ENCODE results near the gene PRKD3.

DNA sequence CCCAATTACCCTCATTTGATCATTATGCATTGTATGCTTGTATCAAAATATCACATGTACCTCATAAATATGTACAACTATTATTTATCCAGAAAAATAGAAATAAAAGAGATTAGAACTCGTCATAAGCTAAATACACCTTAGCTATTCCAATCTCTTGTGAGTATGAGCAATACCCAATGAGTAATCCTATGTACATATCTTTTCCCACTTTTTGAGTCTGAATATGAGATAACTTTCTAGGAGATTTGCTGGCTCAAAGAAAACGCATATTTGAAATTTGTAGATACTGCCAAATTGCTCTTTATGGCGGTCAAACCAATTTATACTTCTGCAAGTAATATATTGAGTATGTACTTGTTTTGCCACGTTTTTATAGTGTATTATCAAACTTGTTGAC lies 24.1 kb downstream of the PRKD3 start:
- no peak for TF ChIP-seq CBFB (CRISPR knock-in tag; IDR thresholded peaks at IDR 0.05)
- TF ChIP-seq RXRA (CRISPR knock-in tag; IDR thresholded peaks at IDR 0.05), result no peak
- TF ChIP-seq, protein P1, sequence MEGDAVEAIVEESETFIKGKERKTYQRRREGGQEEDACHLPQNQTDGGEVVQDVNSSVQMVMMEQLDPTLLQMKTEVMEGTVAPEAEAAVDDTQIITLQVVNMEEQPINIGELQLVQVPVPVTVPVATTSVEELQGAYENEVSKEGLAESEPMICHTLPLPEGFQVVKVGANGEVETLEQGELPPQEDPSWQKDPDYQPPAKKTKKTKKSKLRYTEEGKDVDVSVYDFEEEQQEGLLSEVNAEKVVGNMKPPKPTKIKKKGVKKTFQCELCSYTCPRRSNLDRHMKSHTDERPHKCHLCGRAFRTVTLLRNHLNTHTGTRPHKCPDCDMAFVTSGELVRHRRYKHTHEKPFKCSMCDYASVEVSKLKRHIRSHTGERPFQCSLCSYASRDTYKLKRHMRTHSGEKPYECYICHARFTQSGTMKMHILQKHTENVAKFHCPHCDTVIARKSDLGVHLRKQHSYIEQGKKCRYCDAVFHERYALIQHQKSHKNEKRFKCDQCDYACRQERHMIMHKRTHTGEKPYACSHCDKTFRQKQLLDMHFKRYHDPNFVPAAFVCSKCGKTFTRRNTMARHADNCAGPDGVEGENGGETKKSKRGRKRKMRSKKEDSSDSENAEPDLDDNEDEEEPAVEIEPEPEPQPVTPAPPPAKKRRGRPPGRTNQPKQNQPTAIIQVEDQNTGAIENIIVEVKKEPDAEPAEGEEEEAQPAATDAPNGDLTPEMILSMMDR (CRISPR knock-in tag; IDR thresholded peaks at IDR 0.05), result no peak
- TF ChIP-seq GTF2F1 (IDR thresholded peaks at IDR 0.05; ENCODE audit: low read length), result no peak
- no peak for TF ChIP-seq NR3C1 (CRISPR knock-in tag; IDR thresholded peaks at IDR 0.05)
- TF ChIP-seq ZNF121 (CRISPR knock-in tag; IDR thresholded peaks at IDR 0.05), result no peak
